ENCODE data around the gene HOXC12.

The HOXC12 gene

GRCh38 chr12:54002278-54002914, 47.7 kb downstream of the HOXC12 start:
- H3K4me3 ChIP-seq (ENCODE audit: low read depth, low read length), result peak overlapping the region; percentile 71
- DNase-seq (ENCODE audit: low read depth), result no peak

DNA sequence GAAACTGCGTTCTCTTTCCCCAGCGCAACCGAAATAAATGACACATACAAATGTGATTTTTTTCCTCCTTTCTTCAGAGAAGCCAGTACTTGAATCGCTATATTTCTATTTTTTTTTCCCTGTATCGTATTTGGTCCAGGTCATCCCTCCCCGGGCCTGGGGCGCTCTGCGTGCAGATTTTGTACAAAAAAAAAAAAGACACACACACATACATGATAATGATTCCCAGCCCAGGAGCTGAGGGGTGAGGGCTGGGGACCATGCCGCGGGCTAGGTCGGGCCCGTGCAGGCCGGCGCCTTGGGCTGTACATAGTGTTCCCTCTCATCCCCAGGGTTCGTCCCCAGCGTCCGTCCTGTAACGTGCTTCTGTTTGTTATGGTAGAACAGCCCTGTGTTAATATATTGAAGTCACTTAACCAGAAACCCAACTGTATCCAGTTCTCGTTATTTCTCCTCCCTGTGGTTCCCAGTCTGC, 48.2 kb downstream of the HOXC12 start:
- no peak for DNase-seq (ENCODE audit: low read depth)
- peak overlapping the region; percentile 71 for H3K4me3 ChIP-seq (ENCODE audit: low read depth, low read length)

GRCh38 chr12:54003625-54004024, 48.9 kb downstream of the HOXC12 start:
- DNase-seq (ENCODE audit: low read depth), result no peak
- peak overlapping the region; percentile 24 for H3K4me3 ChIP-seq (ENCODE audit: low read depth, low read length)

DNA sequence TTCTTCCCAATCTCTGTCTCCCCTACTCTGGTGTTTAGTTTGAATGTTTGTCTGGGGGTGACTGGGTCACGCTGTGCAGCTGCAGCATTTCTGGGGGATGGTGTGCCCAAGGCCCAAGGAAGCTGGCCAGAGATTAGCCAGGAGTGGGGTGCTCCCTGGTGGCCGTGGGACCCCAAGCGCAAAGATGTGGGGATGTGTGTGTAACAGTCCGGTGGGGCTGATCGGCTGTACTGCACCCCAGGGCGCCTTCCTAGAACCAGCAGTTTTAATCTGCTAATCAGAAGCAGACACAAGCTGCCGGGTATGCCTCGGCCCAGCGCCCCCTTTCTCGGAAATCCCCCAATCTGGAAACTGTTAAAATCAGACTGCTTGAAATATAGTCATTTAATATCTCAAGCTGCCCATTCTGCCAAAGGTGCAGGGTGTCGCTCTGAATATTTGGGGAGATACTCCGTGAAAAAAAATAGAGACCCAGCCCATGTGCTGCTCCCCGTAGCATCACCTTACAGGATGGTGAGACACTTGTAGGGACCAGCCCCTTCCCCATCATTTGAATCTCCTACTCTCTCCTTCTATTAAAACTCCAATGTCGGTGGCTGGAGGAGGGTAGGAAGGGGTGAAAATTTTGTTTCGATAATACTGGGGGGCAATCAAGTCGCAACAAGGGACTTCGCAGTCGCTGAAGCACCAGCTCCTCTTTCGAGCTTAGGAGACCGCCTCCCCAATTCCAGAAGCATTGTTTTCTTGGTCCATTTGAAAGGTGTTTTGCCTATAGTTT, 49.5 kb downstream of the HOXC12 start:
- DNase-seq (ENCODE audit: low read depth), result no peak
- H3K4me3 ChIP-seq (ENCODE audit: low read depth, low read length), result peak overlapping the region; percentile 37

DNA sequence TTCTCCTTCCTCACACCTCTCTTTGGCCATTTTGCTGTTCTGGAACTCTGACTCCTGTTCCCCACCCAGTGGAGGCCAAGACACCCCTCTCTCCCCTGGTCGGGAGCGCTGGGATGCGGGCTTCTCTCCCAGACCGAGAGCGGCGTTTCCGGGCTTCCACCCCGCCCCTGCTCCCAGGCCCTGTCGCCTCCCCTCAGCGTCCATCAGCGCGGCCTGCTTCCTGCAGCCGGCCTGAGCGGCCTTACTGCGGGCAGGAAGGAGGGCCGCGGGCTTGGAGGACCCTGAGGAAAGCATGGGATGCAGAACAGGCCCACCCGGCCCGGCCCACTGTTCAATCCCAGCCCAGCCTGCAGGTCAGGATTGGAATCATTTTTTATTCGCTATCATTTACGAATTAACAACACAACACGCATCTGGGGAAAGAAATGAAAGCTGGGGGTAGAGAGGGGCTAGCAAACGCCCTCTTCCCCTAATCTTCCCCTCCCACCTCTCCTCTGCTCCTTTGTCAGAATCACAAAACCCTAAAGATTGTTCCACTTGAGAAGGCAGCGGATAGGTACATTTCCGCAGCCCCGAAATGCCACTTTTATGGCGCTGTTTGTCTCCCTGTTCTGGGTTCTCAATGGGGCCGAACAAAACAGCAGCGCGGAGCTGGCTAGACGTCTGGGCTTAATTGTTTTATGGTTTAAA, 50.3 kb downstream of the HOXC12 start:
- peak overlapping the region; percentile 37 for H3K4me3 ChIP-seq (ENCODE audit: low read depth, low read length)
- DNase-seq (ENCODE audit: low read depth), result no peak

- peak overlapping the region; percentile 37 for H3K4me3 ChIP-seq (ENCODE audit: low read depth, low read length)
- no peak for DNase-seq (ENCODE audit: low read depth)
Observed at GRCh38 chr12:54005531-54005852, 50.8 kb downstream of the HOXC12 start.

- peak overlapping the region; percentile 37 for H3K4me3 ChIP-seq (ENCODE audit: low read depth, low read length)
- DNase-seq (ENCODE audit: low read depth), result no peak
Observed at GRCh38 chr12:54005853-54006558, 51.3 kb downstream of the HOXC12 start.

GRCh38 chr12:54006559-54007220, 52.0 kb downstream of the HOXC12 start:
- DNase-seq (ENCODE audit: low read depth), result no peak
- peak overlapping the region; percentile 37 for H3K4me3 ChIP-seq (ENCODE audit: low read depth, low read length)

GRCh38 chr12:54007538-54008259, 53.0 kb downstream of the HOXC12 start:
- DNase-seq (ENCODE audit: low read depth), result no peak
- H3K4me3 ChIP-seq (ENCODE audit: low read depth, low read length), result peak overlapping the region; percentile 7

GRCh38 chr12:54008260-54008552, 53.5 kb downstream of the HOXC12 start:
- no peak for DNase-seq (ENCODE audit: low read depth)
- peak overlapping the region; percentile 54 for H3K4me3 ChIP-seq (ENCODE audit: low read depth, low read length)

Data from skeletal muscle cell (primary cell).